CD4-positive, alpha-beta T cell treated with Interleukin-17A for 4 hours (primary cell): ENCODE measurements around the gene CYP24A1.

ENCODE experiments used
- DNase-seq: peaks from one replicate; pipeline ENCODE4 v3.0.0-alpha.2; 2020; ENCODE audit warnings: mixed read lengths

The CYP24A1 gene

DNA sequence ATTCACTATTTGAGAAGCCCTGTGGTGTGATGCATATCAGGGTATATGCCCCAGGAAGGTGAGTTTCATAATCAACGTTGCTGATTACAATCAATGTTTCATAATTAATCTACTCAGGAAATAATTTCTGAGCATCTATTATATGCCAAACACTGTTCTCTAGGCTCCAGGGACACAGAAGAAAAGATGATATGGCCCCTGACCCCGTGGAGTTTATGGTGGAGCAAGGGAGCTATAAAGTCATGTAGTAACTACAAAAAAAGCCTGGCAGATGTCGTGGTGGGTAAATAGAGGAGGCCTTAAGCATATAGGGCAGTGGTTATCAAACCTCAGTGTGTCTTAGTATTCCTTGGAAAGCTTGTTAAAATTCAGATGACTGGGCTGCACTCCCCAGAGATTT lies 63.3 kb downstream of the CYP24A1 start:
- DNase-seq, result no peak

DNA sequence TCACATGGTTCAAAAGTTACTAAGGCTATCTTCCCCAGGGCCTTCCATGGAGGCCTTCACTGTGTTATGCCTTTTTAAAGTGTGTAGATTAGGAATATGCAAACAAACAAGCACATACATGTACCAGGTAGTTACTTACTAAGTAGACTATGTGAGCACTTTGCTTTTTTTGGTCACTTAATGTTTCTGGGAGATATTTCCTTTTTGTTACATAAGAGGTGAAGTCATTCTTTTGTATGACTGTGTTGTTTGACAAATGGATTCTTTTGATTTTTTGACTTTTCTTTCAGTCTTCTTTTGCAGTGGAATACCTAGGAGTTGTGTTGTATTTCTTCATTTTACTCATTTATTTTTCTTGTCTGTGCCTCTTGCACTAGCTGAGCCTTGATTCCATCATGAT lies 63.7 kb downstream of the CYP24A1 start:
- no peak for DNase-seq

DNA sequence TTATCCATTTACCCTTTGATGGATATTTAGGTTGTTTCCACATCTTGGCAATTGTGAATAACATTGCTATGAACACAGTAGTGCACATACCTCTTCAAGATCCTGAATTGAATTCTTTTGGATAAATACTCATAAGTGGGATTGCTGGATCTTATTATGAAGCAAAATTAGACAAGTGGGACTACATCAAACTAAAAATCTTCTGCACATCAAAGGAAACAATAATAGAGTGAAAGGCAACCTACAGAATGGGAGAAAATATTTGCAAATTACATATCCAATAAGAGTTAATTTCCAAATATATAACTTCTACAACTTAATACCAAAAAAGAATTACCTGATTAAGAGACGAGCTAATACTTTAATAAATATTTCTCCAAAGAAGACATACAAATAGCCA lies 65.0 kb downstream of the CYP24A1 start:
- DNase-seq, result no peak

DNA sequence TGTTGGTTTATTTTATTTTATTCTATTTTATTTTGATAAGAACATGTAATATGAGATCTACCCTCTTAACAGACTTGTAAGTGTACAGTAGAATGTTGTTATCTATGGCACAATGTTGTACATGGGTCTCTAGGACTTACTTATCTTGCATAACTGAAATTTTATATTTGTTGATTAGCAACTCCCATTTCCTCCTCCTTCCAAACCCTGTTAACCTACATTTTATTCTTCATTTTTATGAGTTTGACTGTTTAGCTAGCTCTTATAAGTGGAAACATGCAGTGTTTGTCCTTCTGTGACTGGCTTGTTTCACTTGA lies 65.5 kb downstream of the CYP24A1 start:
- DNase-seq, result no peak

DNA sequence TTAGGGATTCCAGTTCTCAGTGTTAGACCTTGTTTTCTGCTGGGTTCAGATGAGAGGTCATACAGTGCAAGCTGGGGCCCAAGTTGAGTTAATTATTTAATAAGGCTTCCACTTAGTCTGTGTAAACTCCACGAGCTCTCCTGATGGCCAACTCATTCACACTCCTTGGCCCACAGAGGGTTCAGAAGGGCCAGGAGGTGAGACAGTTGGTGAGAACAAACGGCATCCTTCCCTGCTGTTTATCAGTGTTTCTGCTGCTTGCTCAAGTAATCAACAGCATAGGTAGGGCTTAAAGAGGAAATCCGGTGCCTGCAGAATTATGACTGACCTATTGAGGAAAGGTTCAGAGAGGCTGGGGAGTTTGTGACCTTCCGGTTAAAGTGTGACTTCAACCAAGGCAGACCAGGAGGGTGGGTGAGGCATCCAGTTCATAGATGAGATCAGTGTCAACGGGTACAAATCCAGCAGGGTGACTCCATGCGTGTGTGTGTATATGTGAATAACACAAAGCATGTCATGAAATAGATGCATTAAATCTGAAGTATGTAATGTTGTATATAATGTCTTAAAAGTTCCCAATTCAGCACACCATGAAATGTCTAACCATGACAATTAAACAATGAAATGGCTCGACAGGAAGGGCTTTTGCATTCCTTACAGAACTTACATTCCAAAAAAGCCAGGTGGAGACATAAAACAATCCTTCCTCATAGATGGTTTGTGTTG lies 66.0 kb downstream of the CYP24A1 start:
- DNase-seq, result no peak

DNA sequence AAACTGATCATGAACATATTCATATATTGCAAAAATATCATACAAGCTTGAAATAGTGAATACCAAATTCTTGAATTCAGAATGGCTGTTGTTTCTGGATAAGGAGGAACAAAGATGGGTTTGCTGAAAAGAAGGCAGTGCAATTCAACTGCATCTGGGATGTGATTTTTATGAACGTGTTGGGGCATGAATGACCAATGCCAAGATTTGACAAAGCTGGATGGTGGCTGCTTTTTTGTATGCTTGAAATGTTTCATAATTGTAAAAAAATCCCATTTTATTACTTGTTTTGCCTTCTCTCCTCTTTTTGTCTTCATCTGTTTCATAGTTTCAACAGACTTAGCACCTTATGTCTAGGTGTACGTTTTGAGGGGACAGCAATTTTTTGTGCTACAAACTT lies 66.6 kb downstream of the CYP24A1 start:
- no peak for DNase-seq

DNA sequence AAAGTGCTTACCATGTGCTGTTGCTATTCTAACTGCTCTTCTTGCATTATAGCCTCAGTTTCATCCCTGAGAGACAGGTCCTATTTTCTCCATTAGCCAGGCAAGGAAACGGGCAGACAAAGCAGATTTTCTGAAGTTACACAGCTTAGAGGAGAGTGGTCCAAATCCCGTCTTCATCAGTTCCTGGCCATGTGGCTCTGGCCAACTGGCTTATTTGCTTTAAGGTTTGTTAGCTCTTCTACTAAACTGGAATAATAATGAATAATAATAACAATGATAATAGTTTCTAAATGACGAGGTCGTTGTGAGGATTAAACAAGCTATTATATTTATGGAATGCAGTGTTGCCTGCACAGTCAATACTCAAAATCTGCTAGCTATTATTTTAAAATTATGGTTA lies 67.6 kb downstream of the CYP24A1 start:
- DNase-seq, result no peak

DNA sequence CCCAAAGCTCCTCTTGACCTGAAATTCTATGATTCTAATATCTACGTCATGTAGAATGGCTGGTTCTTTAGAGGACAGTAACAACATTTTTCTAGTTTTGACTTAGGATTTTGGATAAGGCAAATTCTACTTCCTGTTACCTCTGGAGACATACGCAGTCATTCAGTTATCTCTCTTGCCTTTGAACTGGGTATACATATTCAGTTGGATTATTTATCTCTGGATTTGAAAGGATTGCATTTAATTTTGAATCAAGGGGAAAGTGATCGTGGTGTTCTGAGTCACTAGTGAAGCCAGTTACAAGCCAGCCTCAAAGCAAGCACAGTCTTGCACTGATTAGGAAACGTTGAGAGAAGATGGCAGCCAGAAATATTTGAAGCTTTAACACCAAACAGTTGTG lies 68.1 kb downstream of the CYP24A1 start:
- no peak for DNase-seq

DNA sequence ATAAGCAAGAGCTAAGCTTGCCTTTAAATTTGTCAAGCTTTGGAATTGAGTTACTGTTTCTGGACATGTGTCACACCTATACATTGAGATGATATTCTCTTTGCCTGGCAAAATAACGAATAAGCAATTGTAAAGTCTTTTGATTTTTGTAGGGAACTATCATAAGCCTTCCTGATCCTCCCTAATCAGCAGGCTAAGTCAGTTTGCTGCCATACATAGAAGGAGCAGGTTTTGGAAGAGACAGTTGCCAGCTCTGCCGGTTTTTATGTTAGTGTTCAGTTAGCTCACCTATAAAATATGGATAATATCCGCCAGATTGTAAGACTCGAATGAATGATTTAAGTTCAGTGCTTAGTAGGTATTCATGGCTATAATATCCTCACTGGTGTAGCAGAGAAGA lies 69.0 kb downstream of the CYP24A1 start:
- no peak for DNase-seq

DNA sequence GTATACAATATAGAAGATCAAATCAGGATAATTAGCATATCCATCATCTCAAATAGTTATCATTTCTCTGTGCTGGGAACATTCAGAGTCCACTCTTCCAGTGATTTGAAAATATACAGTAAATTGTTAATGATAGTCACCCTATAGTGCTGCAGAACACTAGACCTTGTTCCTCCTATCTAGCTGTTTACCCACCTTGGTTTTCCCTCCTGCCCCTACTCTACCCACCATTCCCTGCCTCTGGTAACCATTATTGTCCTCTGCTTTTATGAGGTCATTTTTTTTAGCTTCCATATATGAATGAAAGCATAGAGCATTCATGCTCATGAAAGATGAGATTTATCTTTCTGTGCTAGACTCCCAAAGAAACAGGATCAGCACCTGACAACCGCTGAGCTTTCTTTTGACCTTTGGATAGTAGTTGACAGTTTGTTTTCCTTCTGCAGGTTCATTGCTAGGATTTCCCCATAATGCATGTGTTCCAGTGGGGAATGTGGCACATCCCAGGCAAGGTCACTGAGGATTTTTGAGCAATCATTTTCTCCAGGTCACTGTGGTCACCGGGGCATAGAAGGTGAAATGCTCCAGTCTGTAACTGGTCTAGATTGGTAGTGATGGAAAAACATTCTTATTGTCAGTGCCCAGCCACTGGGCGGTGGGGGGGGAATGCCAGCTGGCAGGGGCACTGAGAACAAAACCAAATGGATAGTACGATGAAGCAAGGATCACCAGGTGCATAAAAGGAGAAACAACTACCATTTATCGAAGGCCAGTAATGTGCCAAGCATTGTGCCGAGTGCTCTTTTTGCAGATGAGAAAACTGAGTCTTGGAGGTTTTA lies 69.8 kb downstream of the CYP24A1 start:
- no peak for DNase-seq
